Measurements from ENCODE around the gene MOGAT1.

Gene MOGAT1

GRCh38 chr2:222733846-222734702 lies 62.6 kb downstream of the MOGAT1 start:
- H3K9me3 ChIP-seq (ENCODE audit: low read length) = no peaks in the 10 kb centered on the region
- H3K4me1 ChIP-seq (ENCODE audit: insufficient read depth, low read length) = peaks cover 38% of the 10 kb centered on the region
- H3K27ac ChIP-seq (ENCODE audit: low read depth, low read length) = peak overlapping the region; percentile 21
- H3K27me3 ChIP-seq (ENCODE audit: control insufficient read depth in 1 of 2, insufficient read depth in 2 of 2, low read length in 2 of 2) = no peaks in the 10 kb centered on the region
- H3K36me3 ChIP-seq (ENCODE audit: insufficient read depth, low read length) = no peaks in the 10 kb centered on the region
- no peak overlapping the region for H3K4me3 ChIP-seq (ENCODE audit: low read depth in 1 of 2, low read length in 2 of 2)
- H3K9ac ChIP-seq (ENCODE audit: low read length) = no peak overlapping the region

GRCh38 chr2:222734703-222735014 lies 63.2 kb downstream of the MOGAT1 start:
- H3K4me1 ChIP-seq (ENCODE audit: insufficient read depth, low read length) = peaks cover 38% of the 10 kb centered on the region
- H3K9ac ChIP-seq (ENCODE audit: low read length) = no peak overlapping the region
- H3K36me3 ChIP-seq (ENCODE audit: insufficient read depth, low read length) = no peaks in the 10 kb centered on the region
- no peak overlapping the region for H3K27ac ChIP-seq (ENCODE audit: low read depth, low read length)
- no peaks in the 10 kb centered on the region for H3K27me3 ChIP-seq (ENCODE audit: control insufficient read depth in 1 of 2, insufficient read depth in 2 of 2, low read length in 2 of 2)
- no peak overlapping the region for H3K4me3 ChIP-seq (ENCODE audit: low read depth in 1 of 2, low read length in 2 of 2)
- no peaks in the 10 kb centered on the region for H3K9me3 ChIP-seq (ENCODE audit: low read length)

- Histone ChIP-seq H3K4me3 (ENCODE audit: low read depth in 1 of 2, low read length in 2 of 2) (no peak overlapping the region), H3K9me3 (ENCODE audit: low read length) (no peaks in the 10 kb centered on the region), H3K27me3 (ENCODE audit: control insufficient read depth in 1 of 2, insufficient read depth in 2 of 2, low read length in 2 of 2) (no peaks in the 10 kb centered on the region), H3K4me1 (ENCODE audit: insufficient read depth, low read length) (peaks cover 29% of the 10 kb centered on the region), H3K9ac (ENCODE audit: low read length) (no peak overlapping the region), H3K27ac (ENCODE audit: low read depth, low read length) (no peak overlapping the region), H3K36me3 (ENCODE audit: insufficient read depth, low read length) (no peaks in the 10 kb centered on the region)
Measured at GRCh38 chr2:222736301-222736700, 64.8 kb downstream of the MOGAT1 start.

- Histone ChIP-seq H3K4me3 (ENCODE audit: low read depth in 1 of 2, low read length in 2 of 2) (no peak overlapping the region), H3K4me1 (ENCODE audit: insufficient read depth, low read length) (peaks cover 26% of the 10 kb centered on the region), H3K36me3 (ENCODE audit: insufficient read depth, low read length) (no peaks in the 10 kb centered on the region), H3K27ac (ENCODE audit: low read depth, low read length) (no peak overlapping the region), H3K9ac (ENCODE audit: low read length) (no peak overlapping the region), H3K9me3 (ENCODE audit: low read length) (no peaks in the 10 kb centered on the region), H3K27me3 (ENCODE audit: control insufficient read depth in 1 of 2, insufficient read depth in 2 of 2, low read length in 2 of 2) (no peaks in the 10 kb centered on the region)
Measured at GRCh38 chr2:222736924-222737323, 65.5 kb downstream of the MOGAT1 start.

GRCh38 chr2:222738312-222738711 lies 66.9 kb downstream of the MOGAT1 start:
- no peaks in the 10 kb centered on the region for H3K27me3 ChIP-seq (ENCODE audit: control insufficient read depth in 1 of 2, insufficient read depth in 2 of 2, low read length in 2 of 2)
- H3K27ac ChIP-seq (ENCODE audit: low read depth, low read length) = no peak overlapping the region
- H3K36me3 ChIP-seq (ENCODE audit: insufficient read depth, low read length) = no peaks in the 10 kb centered on the region
- H3K9me3 ChIP-seq (ENCODE audit: low read length) = no peaks in the 10 kb centered on the region
- H3K4me1 ChIP-seq (ENCODE audit: insufficient read depth, low read length) = peaks cover 18% of the 10 kb centered on the region
- no peak overlapping the region for H3K4me3 ChIP-seq (ENCODE audit: low read depth in 1 of 2, low read length in 2 of 2)
- H3K9ac ChIP-seq (ENCODE audit: low read length) = no peak overlapping the region

- Histone ChIP-seq H3K4me3 (ENCODE audit: low read depth in 1 of 2, low read length in 2 of 2) (no peak overlapping the region), H3K9me3 (ENCODE audit: low read length) (no peaks in the 10 kb centered on the region), H3K36me3 (ENCODE audit: insufficient read depth, low read length) (no peaks in the 10 kb centered on the region), H3K9ac (ENCODE audit: low read length) (no peak overlapping the region), H3K4me1 (ENCODE audit: insufficient read depth, low read length) (peaks cover 13% of the 10 kb centered on the region), H3K27me3 (ENCODE audit: control insufficient read depth in 1 of 2, insufficient read depth in 2 of 2, low read length in 2 of 2) (no peaks in the 10 kb centered on the region), H3K27ac (ENCODE audit: low read depth, low read length) (no peak overlapping the region)
Measured at GRCh38 chr2:222738809-222739208, 67.4 kb downstream of the MOGAT1 start.

- H3K9me3 ChIP-seq (ENCODE audit: low read length) = no peaks in the 10 kb centered on the region
- no peak overlapping the region for H3K27ac ChIP-seq (ENCODE audit: low read depth, low read length)
- no peaks in the 10 kb centered on the region for H3K36me3 ChIP-seq (ENCODE audit: insufficient read depth, low read length)
- no peaks in the 10 kb centered on the region for H3K27me3 ChIP-seq (ENCODE audit: control insufficient read depth in 1 of 2, insufficient read depth in 2 of 2, low read length in 2 of 2)
- no peak overlapping the region for H3K9ac ChIP-seq (ENCODE audit: low read length)
- peaks cover 1% of the 10 kb centered on the region for H3K4me1 ChIP-seq (ENCODE audit: insufficient read depth, low read length)
- H3K4me3 ChIP-seq (ENCODE audit: low read depth in 1 of 2, low read length in 2 of 2) = no peak overlapping the region
Measured at GRCh38 chr2:222739939-222740338, 68.5 kb downstream of the MOGAT1 start.

- Histone ChIP-seq H3K9me3 (ENCODE audit: low read length) (no peaks in the 10 kb centered on the region), H3K27me3 (ENCODE audit: control insufficient read depth in 1 of 2, insufficient read depth in 2 of 2, low read length in 2 of 2) (no peaks in the 10 kb centered on the region), H3K4me1 (ENCODE audit: insufficient read depth, low read length) (no peaks in the 10 kb centered on the region), H3K4me3 (ENCODE audit: low read depth in 1 of 2, low read length in 2 of 2) (no peak overlapping the region), H3K27ac (ENCODE audit: low read depth, low read length) (no peak overlapping the region), H3K9ac (ENCODE audit: low read length) (no peak overlapping the region), H3K36me3 (ENCODE audit: insufficient read depth, low read length) (no peaks in the 10 kb centered on the region)
Measured at GRCh38 chr2:222743251-222743812, 71.9 kb downstream of the MOGAT1 start.

- Histone ChIP-seq H3K36me3 (ENCODE audit: insufficient read depth, low read length) (no peaks in the 10 kb centered on the region), H3K27ac (ENCODE audit: low read depth, low read length) (no peak overlapping the region), H3K9ac (ENCODE audit: low read length) (no peak overlapping the region), H3K27me3 (ENCODE audit: control insufficient read depth in 1 of 2, insufficient read depth in 2 of 2, low read length in 2 of 2) (no peaks in the 10 kb centered on the region), H3K9me3 (ENCODE audit: low read length) (no peaks in the 10 kb centered on the region), H3K4me1 (ENCODE audit: insufficient read depth, low read length) (no peaks in the 10 kb centered on the region), H3K4me3 (ENCODE audit: low read depth in 1 of 2, low read length in 2 of 2) (no peak overlapping the region)
Measured at GRCh38 chr2:222745836-222746559, 74.5 kb downstream of the MOGAT1 start.

GRCh38 chr2:222747526-222748160 lies 76.2 kb downstream of the MOGAT1 start:
- no peaks in the 10 kb centered on the region for H3K9me3 ChIP-seq (ENCODE audit: low read length)
- no peak overlapping the region for H3K27ac ChIP-seq (ENCODE audit: low read depth, low read length)
- no peak overlapping the region for H3K9ac ChIP-seq (ENCODE audit: low read length)
- no peaks in the 10 kb centered on the region for H3K27me3 ChIP-seq (ENCODE audit: control insufficient read depth in 1 of 2, insufficient read depth in 2 of 2, low read length in 2 of 2)
- no peaks in the 10 kb centered on the region for H3K36me3 ChIP-seq (ENCODE audit: insufficient read depth, low read length)
- H3K4me3 ChIP-seq (ENCODE audit: low read depth in 1 of 2, low read length in 2 of 2) = no peak overlapping the region
- peaks cover 1% of the 10 kb centered on the region for H3K4me1 ChIP-seq (ENCODE audit: insufficient read depth, low read length)

GRCh38 chr2:222750533-222750932 lies 79.1 kb downstream of the MOGAT1 start:
- no peak overlapping the region for H3K4me3 ChIP-seq (ENCODE audit: low read depth in 1 of 2, low read length in 2 of 2)
- H3K9me3 ChIP-seq (ENCODE audit: low read length) = no peaks in the 10 kb centered on the region
- H3K27me3 ChIP-seq (ENCODE audit: control insufficient read depth in 1 of 2, insufficient read depth in 2 of 2, low read length in 2 of 2) = no peaks in the 10 kb centered on the region
- peaks cover 16% of the 10 kb centered on the region for H3K4me1 ChIP-seq (ENCODE audit: insufficient read depth, low read length)
- no peak overlapping the region for H3K27ac ChIP-seq (ENCODE audit: low read depth, low read length)
- no peaks in the 10 kb centered on the region for H3K36me3 ChIP-seq (ENCODE audit: insufficient read depth, low read length)
- H3K9ac ChIP-seq (ENCODE audit: low read length) = no peak overlapping the region
